Activated naive CD8-positive, alpha-beta T cell treated with anti-CD3 and anti-CD28 coated beads, Interleukin-2, amount 50 U/mL, for 24 hours (primary cell): ENCODE results near the gene TACC2.
"Not testable (repeated sequence)": the region's sequence is repeated elsewhere in the genome, so short reads cannot be mapped to it uniquely, and the experiment has no call there.

ENCODE experiments used
- ATAC-seq: fragments of 150-1000 bp; cut with Tn5 transposase; one replicate; pipeline ENCODE4 v1.10.0; 2021
- DNase-seq: peaks from one replicate; pipeline ENCODE4 v3.0.0; 2021
- H3K27ac Mint-ChIP-seq: one replicate; pipeline ENCODE4 v1.8.0; 2021; ENCODE audit warnings: mild to moderate bottlenecking, mixed read lengths
- H3K27me3 Mint-ChIP-seq: one replicate; pipeline ENCODE4 v1.8.0; 2021; ENCODE audit warnings: mixed read lengths
- H3K36me3 Mint-ChIP-seq: one replicate; pipeline ENCODE4 v1.8.0; 2021; ENCODE audit warnings: low read depth, mixed read lengths
- H3K4me1 Mint-ChIP-seq: one replicate; pipeline ENCODE4 v1.8.0; 2021; ENCODE audit warnings: mixed read lengths
- H3K4me3 Mint-ChIP-seq: one replicate; pipeline ENCODE4 v1.8.0; 2021; ENCODE audit warnings: mild to moderate bottlenecking, moderate library complexity, mixed read lengths
- H3K9me3 Mint-ChIP-seq: one replicate; pipeline ENCODE4 v1.8.0; 2021; ENCODE audit warnings: mixed read lengths

TACC2 gene

GRCh38 chr10:122096705-122097104, 107.7 kb downstream of the TACC2 start:
- no peaks in the 10 kb centered on the region for H3K4me1 Mint-ChIP-seq
- H3K27ac Mint-ChIP-seq: no peak overlapping the region
- DNase-seq (no peak), ATAC-seq (no peak)
- no peaks in the 10 kb centered on the region for H3K36me3 Mint-ChIP-seq
- no peaks in the 10 kb centered on the region for H3K9me3 Mint-ChIP-seq
- no peak overlapping the region for H3K4me3 Mint-ChIP-seq
- peaks cover 3% of the 10 kb centered on the region for H3K27me3 Mint-ChIP-seq

GRCh38 chr10:122097935-122098334, 109.0 kb downstream of the TACC2 start:
- Mint-ChIP-seq H3K9me3 (no peaks in the 10 kb centered on the region), H3K4me1 (no peaks in the 10 kb centered on the region), H3K27me3 (peaks cover 3% of the 10 kb centered on the region), H3K27ac (no peak overlapping the region), H3K4me3 (no peak overlapping the region), H3K36me3 (no peaks in the 10 kb centered on the region)
- ATAC-seq (no peak), DNase-seq (no peak)

GRCh38 chr10:122098924-122099323, 110.0 kb downstream of the TACC2 start:
- Mint-ChIP-seq H3K4me3 (no peak overlapping the region), H3K27me3 (no peaks in the 10 kb centered on the region), H3K4me1 (no peaks in the 10 kb centered on the region), H3K36me3 (no peaks in the 10 kb centered on the region), H3K9me3 (no peaks in the 10 kb centered on the region), H3K27ac (no peak overlapping the region)
- no peak for DNase-seq
- ATAC-seq: no peak

GRCh38 chr10:122099562-122099961, 110.6 kb downstream of the TACC2 start:
- ATAC-seq: no peak
- Mint-ChIP-seq H3K9me3 (no peaks in the 10 kb centered on the region), H3K27me3 (peaks cover under 1% of the 10 kb centered on the region), H3K4me1 (no peaks in the 10 kb centered on the region), H3K4me3 (no peak overlapping the region), H3K36me3 (no peaks in the 10 kb centered on the region), H3K27ac (no peak overlapping the region)
- DNase-seq: no peak

GRCh38 chr10:122102146-122102868, 113.3 kb downstream of the TACC2 start:
- Mint-ChIP-seq H3K27me3 (peaks cover 4% of the 10 kb centered on the region), H3K27ac (no peak overlapping the region)

GRCh38 chr10:122102869-122103525, 114.0 kb downstream of the TACC2 start:
- DNase-seq (no peak), ATAC-seq (no peak)
- H3K27ac Mint-ChIP-seq: no peak overlapping the region
- H3K4me3 Mint-ChIP-seq: no peak overlapping the region
- no peaks in the 10 kb centered on the region for H3K36me3 Mint-ChIP-seq
- no peaks in the 10 kb centered on the region for H3K9me3 Mint-ChIP-seq
- no peaks in the 10 kb centered on the region for H3K4me1 Mint-ChIP-seq
- H3K27me3 Mint-ChIP-seq: peaks cover 4% of the 10 kb centered on the region

More at GRCh38 chr10:122102146-122102868, 113.3 kb downstream of the TACC2 start:
- Mint-ChIP-seq H3K4me1 (no peaks in the 10 kb centered on the region), H3K36me3 (no peaks in the 10 kb centered on the region), H3K4me3 (no peak overlapping the region), H3K9me3 (no peaks in the 10 kb centered on the region)
- ATAC-seq (no peak), DNase-seq (no peak)

- H3K27ac Mint-ChIP-seq: no peak overlapping the region
- ATAC-seq (no peak), DNase-seq (no peak)
- H3K9me3 Mint-ChIP-seq: no peaks in the 10 kb centered on the region
- H3K4me3 Mint-ChIP-seq: no peak overlapping the region
- H3K27me3 Mint-ChIP-seq: peaks cover 4% of the 10 kb centered on the region
- no peaks in the 10 kb centered on the region for H3K36me3 Mint-ChIP-seq
- no peaks in the 10 kb centered on the region for H3K4me1 Mint-ChIP-seq
These were observed 114.6 kb downstream of the TACC2 start for GRCh38 chr10:122103592-122103991.

DNA sequence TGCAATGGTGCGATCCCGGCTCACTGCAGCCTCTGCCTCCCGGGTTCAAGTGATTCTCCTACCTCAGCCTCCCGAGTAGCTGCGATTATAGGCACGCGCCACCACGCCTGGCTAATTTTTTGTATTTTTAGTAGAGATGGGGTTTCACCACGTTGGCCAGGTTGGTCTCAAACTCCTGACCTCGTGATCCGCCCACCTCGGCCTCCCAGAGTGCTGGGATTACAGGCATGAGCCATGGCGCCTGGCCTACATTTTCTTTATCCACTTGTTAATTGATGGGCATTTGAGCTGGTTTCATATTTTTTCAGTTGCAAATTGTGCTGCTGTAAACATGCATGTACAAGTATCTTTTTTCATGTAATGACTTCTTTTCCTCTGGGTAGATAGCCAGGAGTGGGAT, 119.8 kb downstream of the TACC2 start:
- ATAC-seq, DNase-seq, H3K36me3 Mint-ChIP-seq, H3K9me3 Mint-ChIP-seq, H3K4me1 Mint-ChIP-seq, H3K4me3 Mint-ChIP-seq, H3K27ac Mint-ChIP-seq: not testable (repeated sequence)
- H3K27me3 Mint-ChIP-seq: peaks cover 26% of the 10 kb centered on the region

GRCh38 chr10:122112021-122112616, 123.2 kb downstream of the TACC2 start:
- no peak for DNase-seq
- no peak overlapping the region for H3K27ac Mint-ChIP-seq
- no peak overlapping the region for H3K4me3 Mint-ChIP-seq
- no peaks in the 10 kb centered on the region for H3K36me3 Mint-ChIP-seq
- H3K27me3 Mint-ChIP-seq: peaks cover 39% of the 10 kb centered on the region
- H3K4me1 Mint-ChIP-seq: peaks cover 2% of the 10 kb centered on the region
- H3K9me3 Mint-ChIP-seq: no peaks in the 10 kb centered on the region
- ATAC-seq: no peak

- DNase-seq (no peak), ATAC-seq (no peak)
- no peaks in the 10 kb centered on the region for H3K36me3 Mint-ChIP-seq
- no peak overlapping the region for H3K27ac Mint-ChIP-seq
- peaks cover 2% of the 10 kb centered on the region for H3K4me1 Mint-ChIP-seq
- H3K4me3 Mint-ChIP-seq: no peak overlapping the region
- no peaks in the 10 kb centered on the region for H3K9me3 Mint-ChIP-seq
- H3K27me3 Mint-ChIP-seq: peaks cover 41% of the 10 kb centered on the region
These were observed 123.7 kb downstream of the TACC2 start for GRCh38 chr10:122112625-122113160.

- H3K9me3 Mint-ChIP-seq: no peaks in the 10 kb centered on the region
- no peak overlapping the region for H3K27ac Mint-ChIP-seq
- no peaks in the 10 kb centered on the region for H3K36me3 Mint-ChIP-seq
- ATAC-seq: no peak
- no peak overlapping the region for H3K4me3 Mint-ChIP-seq
- H3K27me3 Mint-ChIP-seq: peaks cover 41% of the 10 kb centered on the region
- peaks cover 2% of the 10 kb centered on the region for H3K4me1 Mint-ChIP-seq
- no peak for DNase-seq
These were observed 124.4 kb downstream of the TACC2 start for GRCh38 chr10:122113161-122113944.

- DNase-seq: no peak
- Mint-ChIP-seq H3K9me3 (no peaks in the 10 kb centered on the region), H3K27me3 (peaks cover 37% of the 10 kb centered on the region), H3K4me3 (no peak overlapping the region), H3K4me1 (peaks cover 2% of the 10 kb centered on the region), H3K36me3 (no peaks in the 10 kb centered on the region), H3K27ac (no peak overlapping the region)
- ATAC-seq: no peak
These were observed 125.2 kb downstream of the TACC2 start for GRCh38 chr10:122113945-122114747.

GRCh38 chr10:122115874-122116273, 126.9 kb downstream of the TACC2 start:
- ATAC-seq: no peak
- no peak for DNase-seq
- Mint-ChIP-seq H3K4me3 (no peak overlapping the region), H3K27ac (no peak overlapping the region), H3K27me3 (peaks cover 36% of the 10 kb centered on the region), H3K9me3 (no peaks in the 10 kb centered on the region), H3K4me1 (peaks cover 2% of the 10 kb centered on the region), H3K36me3 (no peaks in the 10 kb centered on the region)

DNA sequence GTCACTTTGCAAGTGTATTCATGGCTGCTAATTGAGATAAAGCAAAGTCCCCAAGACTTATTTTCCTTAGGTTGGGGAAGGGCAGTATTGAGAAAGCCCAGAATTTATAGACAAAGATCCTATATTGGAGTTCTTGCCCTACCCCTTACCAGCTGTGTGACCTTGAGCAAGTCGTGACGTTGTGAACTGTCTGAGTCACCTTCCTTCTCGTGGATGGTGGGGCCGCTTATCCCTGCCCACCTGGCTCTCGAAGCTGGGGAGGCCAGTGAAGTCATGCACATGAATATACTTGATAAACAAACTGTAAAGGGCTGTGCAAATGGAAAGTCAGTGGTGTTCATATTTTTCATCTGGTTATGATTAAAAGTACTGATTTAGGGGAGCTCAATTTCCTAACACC, 127.4 kb downstream of the TACC2 start:
- DNase-seq (no peak), ATAC-seq (no peak)
- Mint-ChIP-seq H3K36me3 (no peaks in the 10 kb centered on the region), H3K4me1 (peaks cover 2% of the 10 kb centered on the region), H3K9me3 (no peaks in the 10 kb centered on the region), H3K27me3 (peaks cover 31% of the 10 kb centered on the region), H3K27ac (no peak overlapping the region), H3K4me3 (no peak overlapping the region)
